Trophoblast cell (in vitro differentiated cells and primary cell): ENCODE data around the gene CCL22.
A peak's percentile ranks its signal among the peaks of the same experiment; 100 is the strongest.

Experiments used
- DNase-seq, 2 donors: peaks; one replicate each; pipeline ENCODE4 v3.0.0-alpha.2; 2016
- H2AFZ ChIP-seq: 2 replicates; pipeline ENCODE4 v1.6.1; 2013; ENCODE audit warnings: low read length, moderate library complexity, mild to moderate bottlenecking; ENCODE audit not compliant: insufficient read depth, poor library complexity
- H2AK5ac ChIP-seq: 2 replicates; pipeline ENCODE4 v1.6.1; 2013; ENCODE audit warnings: mild to moderate bottlenecking, low read length
- H2BK120ac ChIP-seq: 2 replicates; pipeline ENCODE4 v1.6.1; 2013; ENCODE audit warnings: low read length, mild to moderate bottlenecking, moderate library complexity; ENCODE audit not compliant: insufficient read depth, poor library complexity
- H2BK12ac ChIP-seq: 2 replicates; pipeline ENCODE4 v1.6.1; 2013; ENCODE audit warnings: mild to moderate bottlenecking, low read length, moderate library complexity
- H2BK5ac ChIP-seq: 2 replicates; pipeline ENCODE4 v1.6.1; 2013; ENCODE audit warnings: low read length, low read depth, moderate library complexity, mild to moderate bottlenecking; ENCODE audit not compliant: poor library complexity
- H3K14ac ChIP-seq: 2 replicates; pipeline ENCODE4 v1.6.1; 2013; ENCODE audit warnings: mild to moderate bottlenecking, low read length
- H3K18ac ChIP-seq: 2 replicates; pipeline ENCODE4 v1.6.1; 2013; ENCODE audit warnings: mild to moderate bottlenecking, low read length
- H3K23ac ChIP-seq: 2 replicates; pipeline ENCODE4 v1.6.1; 2013; ENCODE audit warnings: low read length
- H3K27ac ChIP-seq: 2 replicates; pipeline ENCODE4 v1.5.1; 2013; ENCODE audit warnings: low read depth, mild to moderate bottlenecking, inconsistent platforms, low read length, moderate library complexity
- H3K27me3 ChIP-seq: 2 replicates; pipeline ENCODE4 v1.6.1; 2013; ENCODE audit warnings: inconsistent platforms, mild to moderate bottlenecking, low read length, moderate library complexity; ENCODE audit not compliant: insufficient read depth
- H3K36me3 ChIP-seq, 2 experiments: 1 replicate in 1 of 2; 2 replicates in 1 of 2; pipeline ENCODE4 v1.6.1; 2013; ENCODE audit warnings: low read length in 2 of 2, mild to moderate bottlenecking in 2 of 2, moderate library complexity in 1 of 2; ENCODE audit not compliant: insufficient read depth in 2 of 2, control insufficient read depth in 1 of 2
- H3K4ac ChIP-seq: 2 replicates; pipeline ENCODE4 v1.6.1; 2013; ENCODE audit warnings: low read depth, mild to moderate bottlenecking, low read length, moderate library complexity
- H3K4me1 ChIP-seq, 2 experiments: 1 replicate in 1 of 2; 2 replicates in 1 of 2; pipeline ENCODE4 v1.6.1; 2013; ENCODE audit warnings: low read length in 2 of 2, mild to moderate bottlenecking in 2 of 2, moderate library complexity in 1 of 2; ENCODE audit not compliant: insufficient read depth in 2 of 2, control insufficient read depth in 1 of 2
- H3K4me2 ChIP-seq: 2 replicates; pipeline ENCODE4 v1.6.1; 2013; ENCODE audit warnings: inconsistent platforms, mild to moderate bottlenecking, low read length, moderate library complexity
- H3K4me3 ChIP-seq: 2 replicates; pipeline ENCODE4 v1.5.1; 2013; ENCODE audit warnings: mild to moderate bottlenecking, low read depth, low read length, inconsistent platforms
- H3K79me1 ChIP-seq: one replicate; pipeline ENCODE4 v1.6.1; 2013; ENCODE audit warnings: low read length
- H3K79me2 ChIP-seq: 2 replicates; pipeline ENCODE4 v1.6.1; 2013; ENCODE audit warnings: low read length, mild to moderate bottlenecking; ENCODE audit not compliant: control insufficient read depth, insufficient read depth, poor library complexity
- H3K9ac ChIP-seq: 2 replicates; pipeline ENCODE4 v1.6.1; 2013; ENCODE audit warnings: mild to moderate bottlenecking, low read length
- H3K9me3 ChIP-seq: 2 replicates; pipeline ENCODE4 v1.6.1; 2013; ENCODE audit warnings: low read depth, mild to moderate bottlenecking, control low read depth, inconsistent platforms, low read length; ENCODE audit not compliant: insufficient read depth
- H4K12ac ChIP-seq: 2 replicates; pipeline ENCODE4 v1.6.1; 2013; ENCODE audit warnings: low read depth, mild to moderate bottlenecking, low read length, moderate library complexity
- H4K8ac ChIP-seq: 2 replicates; pipeline ENCODE4 v1.6.1; 2013; ENCODE audit warnings: low read depth, mild to moderate bottlenecking, low read length, moderate library complexity
- H4K91ac ChIP-seq: one replicate; pipeline ENCODE4 v1.6.1; 2013; ENCODE audit warnings: low read depth, mild to moderate bottlenecking, low read length, moderate library complexity
- WGBS: extraction: QIAGEN DNeasy Blood & Tissue Kit; methylation state at CpG from one replicate; pipeline ENCODE4 v1.1.7; 2013; ENCODE audit warnings: missing lambda C conversion rate; ENCODE audit not compliant: insufficient read length, insufficient coverage; ENCODE audit errors: extremely low coverage; 5-methylcytosine and 5-hydroxymethylcytosine counted together

CCL22 gene

DNA sequence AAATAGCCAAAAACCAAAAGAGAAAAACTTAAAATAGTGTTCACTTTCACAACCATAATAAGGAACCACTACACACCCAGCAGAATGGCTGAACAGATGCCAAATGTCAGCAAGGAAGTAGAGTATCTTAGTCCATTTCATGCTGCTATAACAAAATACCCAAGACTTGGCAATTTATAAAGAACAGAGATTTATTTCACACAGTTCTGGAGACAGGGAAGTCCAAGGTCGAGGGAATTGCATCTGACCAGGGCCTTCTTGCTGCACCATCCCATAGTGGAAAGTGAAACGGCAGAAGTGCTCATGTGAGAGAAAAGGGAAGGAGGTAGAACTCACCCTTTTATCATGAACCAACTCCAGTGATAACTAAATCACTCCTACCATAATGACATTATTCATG is 33.8 kb upstream of the CCL22 start:
- no peaks in the 10 kb centered on the region for H3K9me3 ChIP-seq
- DNase-seq, result no peak
- no peaks in the 10 kb centered on the region for H3K36me3 ChIP-seq
- H2BK5ac ChIP-seq, result no peak overlapping the region
- H3K4me2 ChIP-seq, result no peak overlapping the region
- H3K23ac ChIP-seq, result no peak overlapping the region
- H3K14ac ChIP-seq, result no peak overlapping the region
- no peak overlapping the region for H4K91ac ChIP-seq
- no peaks in the 10 kb centered on the region for H3K79me1 ChIP-seq
- H3K27me3 ChIP-seq, result no peaks in the 10 kb centered on the region
- no peak overlapping the region for H3K27ac ChIP-seq
- H2AK5ac ChIP-seq, result no peak overlapping the region
- H3K79me2 ChIP-seq, result no peaks in the 10 kb centered on the region
- H4K12ac ChIP-seq, result no peak overlapping the region
- H3K18ac ChIP-seq, result no peak overlapping the region
- H3K9ac ChIP-seq, result peak overlapping the region; percentile 56
- H3K4ac ChIP-seq, result no peak overlapping the region
- WGBS, result no CpG with 5 or more reads among the region's 2 CpGs
- no peak overlapping the region for H3K4me3 ChIP-seq
- H4K8ac ChIP-seq, result no peak overlapping the region
- H3K4me1 ChIP-seq, result peaks cover 0 to 2% of the 10 kb centered on the region in 2 experiments
- H2BK12ac ChIP-seq, result no peak overlapping the region
- no peak overlapping the region for H2AFZ ChIP-seq
- no peak overlapping the region for H2BK120ac ChIP-seq

DNA sequence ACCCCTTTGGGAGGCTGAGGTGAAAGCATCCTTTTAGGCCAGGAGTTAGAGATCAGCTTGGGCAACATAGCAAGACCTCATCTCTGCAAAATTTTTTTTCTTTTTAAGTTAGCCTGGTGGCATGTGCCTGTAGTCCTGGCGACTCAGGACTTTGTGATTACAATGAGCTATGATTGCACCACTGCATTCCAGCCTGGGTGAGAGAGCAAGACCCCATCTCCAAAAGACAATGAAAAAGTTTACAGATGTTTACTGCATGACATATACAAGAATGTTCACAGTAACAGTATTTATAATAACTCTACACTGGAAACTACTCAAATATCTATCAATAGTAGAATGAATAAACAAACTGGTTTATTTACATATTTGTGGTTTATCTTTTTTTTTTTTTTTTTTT is 33.1 kb upstream of the CCL22 start:
- Histone ChIP-seq H3K23ac (no peak overlapping the region), H4K12ac (no peak overlapping the region), H4K91ac (no peak overlapping the region), H3K36me3 (no peaks in the 10 kb centered on the region), H3K14ac (no peak overlapping the region), H3K79me1 (no peaks in the 10 kb centered on the region), H3K9ac (no peak overlapping the region), H3K27me3 (no peaks in the 10 kb centered on the region), H2BK5ac (no peak overlapping the region), H3K4ac (no peak overlapping the region), H3K4me3 (no peak overlapping the region), H2BK120ac (no peak overlapping the region), H4K8ac (no peak overlapping the region), H3K9me3 (no peaks in the 10 kb centered on the region), H3K18ac (no peak overlapping the region), H2AFZ (no peak overlapping the region), H3K4me1 (peaks cover 0 to 2% of the 10 kb centered on the region in 2 experiments), H2AK5ac (no peak overlapping the region), H2BK12ac (no peak overlapping the region), H3K27ac (no peak overlapping the region), H3K79me2 (no peaks in the 10 kb centered on the region), H3K4me2 (no peak overlapping the region)
- WGBS, result no CpG with 5 or more reads among the region's 1 CpG
- peak; percentile 82 to 94 for DNase-seq

DNA sequence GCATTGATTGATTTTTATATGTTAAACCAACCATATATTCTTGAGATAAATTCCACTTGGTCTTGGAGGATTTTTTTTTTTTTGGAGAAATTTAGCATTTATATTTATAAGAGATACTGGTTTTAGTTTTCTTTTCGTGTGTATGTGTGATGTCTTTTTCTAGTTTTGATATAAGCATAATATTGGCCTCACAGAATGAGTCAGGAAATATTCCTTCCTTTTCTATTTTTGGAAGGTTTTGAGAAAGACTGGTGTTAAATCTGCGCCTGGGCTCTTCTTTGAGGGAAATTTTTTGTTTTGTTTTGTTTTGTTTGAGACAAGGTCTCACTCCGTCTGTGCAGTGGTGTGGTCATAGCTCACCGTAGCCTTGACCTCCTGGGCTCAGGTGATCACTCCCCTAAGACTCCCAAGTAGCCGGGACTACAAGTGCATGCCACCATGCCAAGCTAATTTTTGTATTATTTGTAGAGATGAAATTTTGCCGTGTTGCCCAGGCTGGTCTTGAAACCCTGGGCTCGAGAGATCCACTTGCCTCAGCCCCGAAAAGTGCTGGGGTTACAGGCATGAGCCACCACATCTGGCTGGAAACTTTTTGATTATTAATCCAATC is 28.8 kb upstream of the CCL22 start:
- peaks cover 0 to 2% of the 10 kb centered on the region in 2 experiments for H3K4me1 ChIP-seq
- no peaks in the 10 kb centered on the region for H3K79me1 ChIP-seq
- no peak overlapping the region for H2BK12ac ChIP-seq
- H3K14ac ChIP-seq, result no peak overlapping the region
- no peak overlapping the region for H3K18ac ChIP-seq
- no peaks in the 10 kb centered on the region for H3K79me2 ChIP-seq
- H3K9me3 ChIP-seq, result no peaks in the 10 kb centered on the region
- no peak overlapping the region for H2BK5ac ChIP-seq
- DNase-seq, result no peak
- no peak overlapping the region for H3K23ac ChIP-seq
- H2AFZ ChIP-seq, result no peak overlapping the region
- no peak overlapping the region for H4K12ac ChIP-seq
- H3K36me3 ChIP-seq, result no peaks in the 10 kb centered on the region
- no peak overlapping the region for H2AK5ac ChIP-seq
- H4K91ac ChIP-seq, result no peak overlapping the region
- no peak overlapping the region for H3K9ac ChIP-seq
- whole genome bisulfite sequencing, result no CpG with 5 or more reads among the region's 8 CpGs
- H3K27ac ChIP-seq, result no peak overlapping the region
- H3K27me3 ChIP-seq, result no peaks in the 10 kb centered on the region
- no peak overlapping the region for H2BK120ac ChIP-seq
- H3K4me3 ChIP-seq, result no peak overlapping the region
- no peak overlapping the region for H4K8ac ChIP-seq
- no peak overlapping the region for H3K4ac ChIP-seq
- H3K4me2 ChIP-seq, result no peak overlapping the region

- no peak overlapping the region for H2AK5ac ChIP-seq
- H3K4me1 ChIP-seq, result no peaks in the 10 kb centered on the region
- H3K36me3 ChIP-seq, result no peaks in the 10 kb centered on the region
- H4K8ac ChIP-seq, result no peak overlapping the region
- H3K79me2 ChIP-seq, result no peaks in the 10 kb centered on the region
- DNase-seq, result no peak
- H2BK12ac ChIP-seq, result no peak overlapping the region
- no peak overlapping the region for H3K23ac ChIP-seq
- H3K79me1 ChIP-seq, result no peaks in the 10 kb centered on the region
- WGBS, result no CpG with 5 or more reads among the region's 3 CpGs
- no peaks in the 10 kb centered on the region for H3K9me3 ChIP-seq
- H3K27ac ChIP-seq, result no peak overlapping the region
- no peak overlapping the region for H3K4me2 ChIP-seq
- no peak overlapping the region for H4K12ac ChIP-seq
- H3K18ac ChIP-seq, result no peak overlapping the region
- no peak overlapping the region for H3K4me3 ChIP-seq
- no peaks in the 10 kb centered on the region for H3K27me3 ChIP-seq
- no peak overlapping the region for H4K91ac ChIP-seq
- H3K9ac ChIP-seq, result no peak overlapping the region
- no peak overlapping the region for H3K4ac ChIP-seq
- H2AFZ ChIP-seq, result no peak overlapping the region
- no peak overlapping the region for H2BK5ac ChIP-seq
- no peak overlapping the region for H2BK120ac ChIP-seq
- no peak overlapping the region for H3K14ac ChIP-seq
These were observed 27.2 kb upstream of the CCL22 start for GRCh38 chr16:57331355-57331754.
